Activated naive CD4-positive, alpha-beta T cell treated with anti-CD3 and anti-CD28 coated beads, Interleukin-2, amount 10 ng/mL, durations not matched to agents 7 days and 5 days (primary cell): ENCODE measurements around the gene C3orf33.
A peak's percentile ranks its signal among the peaks of the same experiment; 100 is the strongest.
"Not testable (repeated sequence)": the region's sequence is repeated elsewhere in the genome, so short reads cannot be mapped to it uniquely, and the experiment has no call there.

ENCODE experiments used
- CTCF ChIA-PET: fragments of 350-600 bp; sonication (Branson Sonifier 250); formaldehyde crosslinking; loops from one replicate; lab custom pipeline; 2021; ENCODE audit warnings: antibody characterized with exemption; lab: Charles Lee
- DNase-seq: peaks from one replicate; pipeline ENCODE4 v3.0.0-alpha.2; 2020
- H3K27ac Mint-ChIP-seq: one replicate; pipeline ENCODE4 v1.8.0; 2021; ENCODE audit warnings: mild to moderate bottlenecking, moderate library complexity, mixed read lengths
- H3K27me3 Mint-ChIP-seq: one replicate; pipeline ENCODE4 v1.8.0; 2021; ENCODE audit warnings: mild to moderate bottlenecking, mixed read lengths
- H3K36me3 Mint-ChIP-seq: one replicate; pipeline ENCODE4 v1.8.0; 2021; ENCODE audit warnings: mixed read lengths
- H3K4me1 Mint-ChIP-seq: one replicate; pipeline ENCODE4 v1.8.0; 2021; ENCODE audit warnings: mixed read lengths
- H3K4me3 Mint-ChIP-seq: one replicate; pipeline ENCODE4 v1.8.0; 2021; ENCODE audit warnings: mild to moderate bottlenecking, moderate library complexity, mixed read lengths
- H3K9me3 Mint-ChIP-seq: one replicate; pipeline ENCODE4 v1.8.0; 2021; ENCODE audit warnings: mixed read lengths

C3orf33 gene, protein sequence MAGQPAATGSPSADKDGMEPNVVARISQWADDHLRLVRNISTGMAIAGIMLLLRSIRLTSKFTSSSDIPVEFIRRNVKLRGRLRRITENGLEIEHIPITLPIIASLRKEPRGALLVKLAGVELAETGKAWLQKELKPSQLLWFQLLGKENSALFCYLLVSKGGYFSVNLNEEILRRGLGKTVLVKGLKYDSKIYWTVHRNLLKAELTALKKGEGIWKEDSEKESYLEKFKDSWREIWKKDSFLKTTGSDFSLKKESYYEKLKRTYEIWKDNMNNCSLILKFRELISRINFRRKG

DNA sequence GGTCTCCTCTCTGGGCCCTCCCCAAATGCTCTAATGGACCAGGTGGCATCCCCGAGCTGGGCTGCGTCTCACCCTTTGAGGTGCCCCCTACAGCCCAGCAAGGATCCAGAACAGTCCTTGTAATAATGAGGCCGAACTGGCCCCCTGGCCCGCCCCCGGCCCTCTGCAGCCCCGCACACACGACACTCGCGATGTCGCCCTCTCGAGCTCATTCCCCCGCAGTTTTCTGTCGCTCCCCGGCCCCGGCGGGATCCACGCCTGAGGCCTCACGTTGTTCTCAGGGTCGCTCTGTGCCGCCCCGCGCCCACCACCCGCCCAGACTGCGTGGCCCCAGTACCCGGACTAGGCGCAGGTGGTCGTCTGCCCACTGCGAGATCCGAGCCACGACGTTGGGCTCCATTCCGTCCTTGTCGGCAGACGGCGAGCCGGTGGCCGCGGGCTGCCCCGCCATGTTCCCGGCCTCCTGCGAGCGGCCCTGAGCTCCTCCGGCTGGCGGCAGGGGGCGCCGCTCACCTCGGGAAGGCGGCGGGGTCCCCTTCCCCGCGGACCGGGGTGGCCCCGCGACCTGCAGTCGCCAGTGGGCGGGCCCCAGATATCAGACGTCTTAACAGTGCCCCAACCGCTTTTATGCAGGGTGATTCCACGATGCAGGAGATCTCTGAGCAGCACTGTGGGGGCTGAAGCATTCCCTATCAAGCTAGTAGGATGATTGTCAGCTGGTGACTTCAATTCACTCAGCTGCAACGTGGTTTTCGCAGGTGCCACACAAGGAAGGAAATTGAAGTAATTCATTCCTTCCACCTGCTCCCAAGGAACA, at the start of gene C3orf33:
Gene C3orf33 (minus strand): TSS at position 477 of the 817 bp plus-strand sequence. CDS start 26 bp downstream, at position 451.
- H3K4me1 Mint-ChIP-seq, result peaks cover 13% of the 10 kb centered on the region
- no peaks in the 10 kb centered on the region for H3K9me3 Mint-ChIP-seq
- DNase-seq, result peak; percentile 76
- CTCF ChIA-PET, result interaction anchor here (0.6 to 3.4 kb wide), 40 partner anchors 9 to 581 kb away, joined by 3 to 39 read pairs (median 5); partner anchors contain the start of genes GMPS and SLC33A1
- H3K4me3 Mint-ChIP-seq, result peak within 1 kb of the TSS; percentile 80
- no peaks in the 10 kb centered on the region for H3K36me3 Mint-ChIP-seq
- H3K27ac Mint-ChIP-seq, result peak within 1 kb of the TSS; percentile 29
- H3K27me3 Mint-ChIP-seq, result peaks cover 12% of the 10 kb centered on the region

DNA sequence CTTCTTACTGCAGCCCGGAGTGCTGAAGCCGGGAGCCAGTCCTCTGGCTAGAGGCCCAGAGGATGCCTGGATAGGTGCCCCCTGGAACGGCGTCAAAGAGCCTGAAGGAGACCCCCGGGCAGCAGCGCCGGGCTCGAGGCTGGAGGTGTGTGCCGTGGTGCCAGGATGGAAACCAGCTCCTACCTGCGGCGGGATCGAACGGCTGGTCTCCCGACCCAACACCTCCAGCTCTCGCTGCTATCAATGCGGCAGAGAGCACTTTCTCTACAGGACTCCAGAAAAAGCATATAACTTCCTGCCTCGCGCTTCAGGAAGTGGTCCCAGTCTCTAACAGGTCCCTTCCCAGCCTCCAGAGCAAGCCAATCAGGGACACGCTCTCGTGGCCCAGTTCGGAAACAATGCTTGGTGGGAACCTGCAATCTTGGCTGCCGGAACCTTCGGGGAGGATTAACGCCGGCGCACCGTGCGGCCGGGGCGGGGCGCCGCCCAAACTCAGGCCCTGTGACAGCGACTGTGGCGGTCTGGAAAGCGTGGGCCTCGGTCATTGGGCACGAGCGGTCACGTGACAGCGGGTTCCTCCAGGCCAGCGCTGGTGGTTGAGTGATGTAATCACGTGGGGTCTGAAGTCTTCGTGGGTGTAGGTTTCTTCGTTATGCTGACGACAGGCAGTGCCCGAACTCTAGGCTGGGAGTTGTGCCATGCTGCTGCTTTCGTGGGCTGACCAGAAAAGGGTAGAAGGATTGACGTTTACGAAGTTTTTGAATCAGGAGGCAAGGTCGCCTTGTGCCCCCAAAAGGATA, 48.3 kb upstream of the C3orf33 start, which contains the start of gene SLC33A1:
Gene SLC33A1 (minus strand): TSS at position 287 of the 800 bp plus-strand sequence. CDS start 430 bp downstream, outside the sequence.
- Mint-ChIP-seq H3K36me3 (peaks cover 26% of the 10 kb centered on the region), H3K4me1 (peaks cover 42% of the 10 kb centered on the region)
- CTCF ChIA-PET, result interaction anchor here (2.1 to 3.2 kb wide), 2 partner anchors 15 to 48 kb away, joined by 8 to 20 read pairs; partner anchors contain the start of gene C3orf33

DNA sequence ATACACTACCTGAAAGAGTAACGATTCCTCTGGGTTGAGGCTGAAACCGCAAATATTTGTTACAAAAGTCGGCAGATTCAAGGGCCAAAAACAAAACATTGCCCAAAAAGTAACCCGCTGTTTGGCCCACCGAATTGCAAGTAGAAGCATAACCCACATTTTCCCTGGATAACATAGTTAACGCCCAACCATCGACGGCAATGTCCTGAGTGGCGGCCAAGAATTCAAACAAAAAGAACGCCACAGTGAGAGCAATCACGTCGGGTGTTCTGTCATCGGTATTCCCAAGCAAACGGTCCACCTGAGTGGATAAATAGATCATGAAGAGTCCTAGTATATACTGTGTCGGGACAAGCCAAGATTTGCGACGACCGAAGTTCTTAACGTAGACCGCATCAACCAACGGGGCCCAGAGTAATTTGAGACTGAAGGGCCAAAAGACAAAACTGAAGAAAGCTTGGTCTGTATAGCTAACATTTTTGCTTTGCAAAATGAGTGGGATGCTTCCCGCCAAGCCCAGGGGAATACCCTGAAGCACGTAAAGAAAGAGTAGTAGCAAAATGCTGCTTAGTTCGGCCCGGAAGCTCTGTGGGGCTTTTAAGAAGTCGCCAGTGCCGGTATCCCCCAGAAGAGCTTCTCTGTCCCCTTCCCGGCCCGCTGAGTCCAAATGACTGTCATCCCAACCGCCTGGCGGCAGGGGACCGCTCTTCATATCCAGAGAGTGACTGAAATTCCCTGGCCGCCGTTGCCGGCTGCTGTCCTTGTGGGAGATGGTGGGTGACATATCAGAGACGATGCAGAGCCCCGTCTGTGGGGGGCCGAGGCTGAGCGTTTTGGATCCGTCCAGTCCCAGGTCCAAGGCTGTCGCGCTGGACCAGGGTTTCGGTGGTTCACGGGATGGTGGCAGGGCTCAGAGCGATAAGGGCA, 47.4 kb upstream of the C3orf33 start:
- Mint-ChIP-seq H3K27ac (peak overlapping the region; percentile 100), H3K27me3 (peaks cover 21% of the 10 kb centered on the region)

More for the DNA sequence above, 48.3 kb upstream of the C3orf33 start, which contains the start of gene SLC33A1:
- Mint-ChIP-seq H3K27me3 (peaks cover 21% of the 10 kb centered on the region), H3K9me3 (no peaks in the 10 kb centered on the region), H3K4me3 (peak within 1 kb of the TSS; percentile 86), H3K27ac (peak within 1 kb of the TSS; percentile 100)
- DNase-seq, result peak; percentile 99

DNA sequence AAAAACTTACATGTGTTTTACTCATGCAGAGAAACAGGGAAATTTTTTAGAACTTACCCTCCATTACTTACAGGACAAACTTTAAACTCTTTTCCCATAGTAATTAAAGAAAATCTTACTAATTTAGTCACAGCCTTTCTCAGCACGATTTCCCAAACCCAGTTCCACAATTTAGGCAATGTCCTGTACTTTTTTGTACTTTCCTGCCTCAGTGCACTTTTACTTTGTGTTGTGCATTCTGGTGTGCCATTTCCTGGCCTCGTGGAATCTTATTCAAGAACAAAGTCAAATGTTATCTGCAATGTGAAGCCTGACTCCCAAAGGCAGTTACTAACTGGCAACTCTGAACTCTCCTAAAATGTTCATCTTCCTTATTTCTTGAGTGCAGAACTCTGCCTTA, 46.3 kb upstream of the C3orf33 start:
- peak overlapping the region; percentile 100 for H3K27ac Mint-ChIP-seq

More for the DNA sequence above, 47.4 kb upstream of the C3orf33 start:
- peaks cover 46% of the 10 kb centered on the region for H3K4me1 Mint-ChIP-seq
- peak overlapping the region; percentile 86 for H3K4me3 Mint-ChIP-seq
- H3K9me3 Mint-ChIP-seq, result no peaks in the 10 kb centered on the region
- peaks cover 28% of the 10 kb centered on the region for H3K36me3 Mint-ChIP-seq
- DNase-seq, result peak; percentile 48
- CTCF ChIA-PET, result interaction anchor here (0.6 to 3.2 kb wide), 4 partner anchors 16 to 63 kb away, joined by 3 to 20 read pairs (median 6); partner anchors contain the start of gene C3orf33

DNA sequence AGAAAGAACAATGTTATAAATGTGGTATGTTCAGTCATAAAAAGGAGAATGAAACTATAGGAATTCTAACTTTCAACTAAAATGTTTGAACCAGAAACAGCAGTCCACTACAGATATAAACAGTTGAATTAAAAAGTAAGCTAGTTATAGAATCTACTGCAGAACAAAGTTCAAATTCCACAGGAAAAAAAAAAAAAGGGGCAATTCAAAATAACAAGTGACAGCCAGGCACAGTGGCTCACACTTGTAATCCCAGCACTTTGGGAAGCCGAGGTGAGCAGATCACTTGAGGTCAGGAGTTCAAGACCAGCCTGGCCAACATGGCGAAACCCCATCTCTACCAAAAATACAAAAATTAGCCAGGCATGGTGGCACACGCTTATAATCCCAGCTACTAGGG, 43.3 kb upstream of the C3orf33 start:
- H3K4me1 Mint-ChIP-seq, result peaks cover 52% of the 10 kb centered on the region
- peaks cover 38% of the 10 kb centered on the region for H3K36me3 Mint-ChIP-seq
- H3K27me3 Mint-ChIP-seq, DNase-seq, H3K27ac Mint-ChIP-seq, CTCF ChIA-PET, H3K9me3 Mint-ChIP-seq, H3K4me3 Mint-ChIP-seq: not testable (repeated sequence)

More for the DNA sequence above, 46.3 kb upstream of the C3orf33 start:
- CTCF ChIA-PET, result interaction anchor here (0.6 to 3.2 kb wide), 2 partner anchors 46 to 49 kb away, joined by 4 to 20 read pairs; partner anchors contain the start of gene C3orf33
- peaks cover 33% of the 10 kb centered on the region for H3K36me3 Mint-ChIP-seq
- peaks cover 54% of the 10 kb centered on the region for H3K4me1 Mint-ChIP-seq
- H3K4me3 Mint-ChIP-seq, result peak overlapping the region; percentile 86
- H3K27me3 Mint-ChIP-seq, result peaks cover 10% of the 10 kb centered on the region
- no peaks in the 10 kb centered on the region for H3K9me3 Mint-ChIP-seq
- no peak for DNase-seq

DNA sequence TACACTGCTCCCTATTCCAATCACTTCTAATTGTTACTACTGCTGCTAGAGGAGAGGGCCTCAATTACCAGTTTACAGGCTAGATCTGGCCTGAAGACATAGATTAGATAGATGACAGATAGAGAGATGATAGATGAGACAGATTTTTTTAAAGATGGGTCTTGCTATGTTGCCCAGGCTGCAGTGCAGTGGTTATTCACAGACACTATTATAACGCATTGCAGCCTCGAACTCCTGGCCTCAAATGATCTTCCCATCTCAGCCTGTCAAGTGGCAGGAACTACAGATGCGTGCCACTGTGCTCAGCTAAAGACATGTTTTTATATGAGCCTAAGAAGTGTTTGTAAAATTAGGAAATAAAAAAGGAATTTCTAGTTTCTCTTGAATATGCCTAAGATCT, 41.9 kb upstream of the C3orf33 start:
- no peak for DNase-seq
- H3K4me1 Mint-ChIP-seq, result peaks cover 54% of the 10 kb centered on the region
- no peak overlapping the region for H3K4me3 Mint-ChIP-seq
- H3K27ac Mint-ChIP-seq, result no peak overlapping the region
- no peaks in the 10 kb centered on the region for H3K9me3 Mint-ChIP-seq
- no peaks in the 10 kb centered on the region for H3K27me3 Mint-ChIP-seq
- CTCF ChIA-PET, result no interaction called here
- peaks cover 36% of the 10 kb centered on the region for H3K36me3 Mint-ChIP-seq

DNA sequence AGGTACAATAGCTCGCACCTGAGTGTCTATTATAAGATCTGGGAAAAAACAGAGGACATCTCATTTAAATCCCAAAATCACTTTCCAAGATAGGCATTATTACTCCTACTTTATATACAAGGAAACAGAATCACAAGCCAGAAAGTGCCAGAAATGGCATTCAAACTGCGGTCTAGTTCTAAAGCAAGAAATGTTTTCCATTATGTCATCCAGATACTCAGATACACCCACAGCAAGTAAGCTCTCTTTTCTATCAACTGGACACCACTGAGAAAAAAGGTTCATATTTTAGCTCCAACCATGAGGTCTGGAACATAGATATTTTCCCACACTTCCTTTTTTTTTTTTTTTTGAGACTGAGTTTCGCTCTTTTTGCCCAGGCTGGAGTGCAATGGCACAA, 40.0 kb upstream of the C3orf33 start:
- H3K27ac Mint-ChIP-seq, result no peak overlapping the region
- no peak for DNase-seq
- peaks cover 25% of the 10 kb centered on the region for H3K36me3 Mint-ChIP-seq
- no peaks in the 10 kb centered on the region for H3K9me3 Mint-ChIP-seq
- H3K27me3 Mint-ChIP-seq, result no peaks in the 10 kb centered on the region
- CTCF ChIA-PET, result interaction anchor here (0.9 to 1.9 kb wide), 2 partner anchors 12 to 40 kb away, joined by 3 to 5 read pairs; partner anchors contain the start of gene C3orf33
- H3K4me1 Mint-ChIP-seq, result peaks cover 38% of the 10 kb centered on the region
- H3K4me3 Mint-ChIP-seq, result no peak overlapping the region

DNA sequence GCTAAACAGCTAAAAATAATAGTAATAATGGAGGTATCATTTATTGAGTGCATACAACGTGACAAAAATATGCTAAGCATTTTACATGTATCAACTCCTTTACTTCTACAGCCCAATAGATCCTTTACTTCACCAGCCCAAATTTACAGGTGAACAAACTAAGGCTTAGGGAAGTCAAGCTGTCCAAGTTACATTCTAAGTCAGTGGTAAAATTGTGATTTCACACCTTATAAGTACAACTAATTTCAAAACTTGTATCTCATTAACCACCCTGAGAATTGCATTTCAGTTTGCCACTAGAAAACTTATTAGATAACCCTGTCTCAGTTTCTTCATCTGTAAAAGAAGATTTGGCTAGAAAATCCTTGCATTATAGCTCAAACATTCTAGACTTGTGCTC, 37.5 kb upstream of the C3orf33 start:
- H3K9me3 Mint-ChIP-seq, result no peaks in the 10 kb centered on the region
- no peak overlapping the region for H3K27ac Mint-ChIP-seq
- peaks cover 24% of the 10 kb centered on the region for H3K4me1 Mint-ChIP-seq
- CTCF ChIA-PET, result interaction anchor here (1.4 kb wide), 1 partner anchor 37 kb away, joined by 4 read pairs; no protein-coding TSS in a partner anchor
- H3K36me3 Mint-ChIP-seq, result peaks cover 16% of the 10 kb centered on the region
- no peaks in the 10 kb centered on the region for H3K27me3 Mint-ChIP-seq
- H3K4me3 Mint-ChIP-seq, result no peak overlapping the region
- no peak for DNase-seq

DNA sequence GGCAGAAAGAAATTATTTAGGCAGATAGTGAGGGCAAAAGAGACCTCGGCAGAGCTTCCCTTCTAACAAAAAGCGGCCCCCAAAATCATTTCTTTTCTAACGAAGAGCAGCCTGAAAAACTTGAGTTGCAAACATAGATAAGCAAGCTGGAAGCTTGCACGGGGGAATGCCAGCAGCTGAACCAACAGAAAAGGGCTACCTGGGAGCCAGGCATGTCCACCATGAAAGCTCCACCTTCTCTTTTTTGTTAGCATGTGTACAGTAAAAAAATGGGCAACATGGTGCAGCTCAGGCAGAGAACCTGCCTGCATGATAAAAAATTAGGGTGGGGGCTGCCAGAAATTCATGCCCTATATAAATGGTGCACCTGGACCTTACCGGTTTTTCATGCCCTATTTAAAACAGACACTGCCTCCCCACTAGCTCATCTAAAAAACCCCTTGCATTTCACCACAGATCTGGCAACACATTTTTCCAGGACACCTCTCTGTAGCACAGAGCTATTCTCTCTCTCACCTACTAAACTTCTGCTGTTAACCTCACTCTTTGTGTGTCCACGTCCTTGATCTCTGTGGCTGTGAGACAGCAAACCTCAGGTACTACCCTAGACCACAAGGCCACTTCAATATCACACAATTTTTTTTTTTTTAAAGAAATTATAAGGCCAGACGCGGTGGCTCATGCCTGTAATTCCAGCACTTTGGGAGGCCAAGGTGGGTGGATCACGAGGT, 29.4 kb upstream of the C3orf33 start:
- no peak for DNase-seq
- H3K27ac Mint-ChIP-seq, result no peak overlapping the region

DNA sequence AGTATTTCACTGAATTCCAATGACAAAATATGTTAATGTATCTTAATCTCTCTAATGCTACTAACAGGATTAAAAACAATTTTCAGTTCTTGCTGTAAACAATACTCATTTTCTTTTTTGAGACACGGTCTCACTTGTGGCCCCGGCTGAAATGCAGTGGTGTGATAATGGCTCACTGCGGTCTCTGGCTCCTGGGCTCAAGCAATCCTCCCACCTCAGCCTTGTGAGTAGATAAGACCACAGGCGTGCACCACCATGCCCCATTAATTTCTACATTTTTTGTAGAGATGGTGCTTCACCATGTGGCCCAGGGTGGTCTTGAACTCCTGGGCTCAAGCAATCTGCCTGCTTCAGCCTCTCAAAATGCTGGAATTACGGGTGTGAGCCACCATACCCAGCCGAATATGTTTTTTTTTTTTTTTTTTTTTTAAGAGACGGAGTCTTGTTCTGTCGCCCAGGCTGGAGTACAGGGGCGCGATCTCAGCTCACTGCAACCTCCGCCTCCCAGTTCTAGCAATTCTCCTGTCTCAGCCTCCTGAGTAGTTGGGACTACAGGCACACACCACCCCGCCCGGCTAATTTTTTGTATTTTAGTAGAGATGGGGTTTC, 22.5 kb upstream of the C3orf33 start:
- H3K27ac Mint-ChIP-seq, H3K4me3 Mint-ChIP-seq, DNase-seq, H3K9me3 Mint-ChIP-seq, H3K4me1 Mint-ChIP-seq, H3K27me3 Mint-ChIP-seq, CTCF ChIA-PET: not testable (repeated sequence)
- H3K36me3 Mint-ChIP-seq, result peaks cover 18% of the 10 kb centered on the region

More for the DNA sequence above, 29.4 kb upstream of the C3orf33 start:
- Mint-ChIP-seq H3K27me3 (no peaks in the 10 kb centered on the region), H3K36me3 (peaks cover 15% of the 10 kb centered on the region), H3K9me3 (no peaks in the 10 kb centered on the region), H3K4me3 (no peak overlapping the region), H3K4me1 (no peaks in the 10 kb centered on the region)
- CTCF ChIA-PET, result interaction anchor here (0.6 to 1.4 kb wide), 3 partner anchors 12 to 96 kb away, joined by 3 to 6 read pairs (median 3); partner anchors contain the start of gene C3orf33

DNA sequence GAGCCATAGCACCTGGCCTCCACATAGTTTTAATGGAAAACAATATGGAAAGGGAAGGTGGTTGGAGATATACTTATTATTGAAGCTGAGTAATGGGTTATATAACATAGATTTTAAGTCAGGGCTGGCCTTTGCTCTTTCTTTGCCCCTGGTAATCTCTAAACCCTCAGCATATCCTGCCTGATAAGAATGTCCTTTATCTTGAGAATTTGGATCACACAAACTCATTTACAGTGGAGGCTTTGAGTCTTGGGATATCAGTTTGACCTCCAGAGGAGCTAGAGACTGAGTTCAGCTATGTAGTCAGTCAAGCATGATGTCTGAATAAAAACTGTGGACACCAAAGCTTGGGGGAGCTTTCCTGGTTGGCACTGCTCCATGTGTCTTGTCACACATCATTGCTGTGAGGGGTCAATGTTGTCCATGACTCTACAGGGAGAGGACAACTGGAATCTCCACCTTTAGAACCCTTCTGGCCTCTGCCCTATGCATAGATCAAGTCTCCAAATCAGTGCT, 9.0 kb upstream of the C3orf33 start:
- H3K9me3 Mint-ChIP-seq, result no peaks in the 10 kb centered on the region
- no peak for DNase-seq
- H3K27ac Mint-ChIP-seq, result no peak overlapping the region
- H3K36me3 Mint-ChIP-seq, result no peaks in the 10 kb centered on the region
- no peaks in the 10 kb centered on the region for H3K4me1 Mint-ChIP-seq
- CTCF ChIA-PET, result interaction anchor here (3.1 kb wide), 1 partner anchor 9 kb away, joined by 13 read pairs; the partner anchor contains the start of gene C3orf33
- H3K4me3 Mint-ChIP-seq, result no peak overlapping the region
- no peaks in the 10 kb centered on the region for H3K27me3 Mint-ChIP-seq
